Stimulated activated CD8-positive, alpha-beta memory T cell treated with anti-CD3 and anti-CD28 coated beads, Interleukin-15, amount 100 ng/mL, for 4 hours (primary cell): Measurements from ENCODE around the gene PKP1.

Experiments
- DNase-seq, 2 donors: peaks; one replicate each; pipeline ENCODE4 v3.0.0-alpha.2; 2020; ENCODE audit warnings: low read depth in 2 of 2

PKP1 gene

GRCh38 chr1:201328576-201328975, 45.3 kb downstream of the PKP1 start:
- no peak for DNase-seq

- DNase-seq: no peak
Measured at GRCh38 chr1:201329286-201329685, 46.0 kb downstream of the PKP1 start.

- DNase-seq: no peak
Measured at GRCh38 chr1:201329801-201330200, 46.5 kb downstream of the PKP1 start.

GRCh38 chr1:201330541-201330940, 47.2 kb downstream of the PKP1 start:
- no peak for DNase-seq

- no peak for DNase-seq
Measured at GRCh38 chr1:201331166-201331565, 47.9 kb downstream of the PKP1 start.

- no peak for DNase-seq
Measured at GRCh38 chr1:201332021-201332420, 48.7 kb downstream of the PKP1 start.

GRCh38 chr1:201332616-201333335, 49.5 kb downstream of the PKP1 start:
- DNase-seq: no peak

GRCh38 chr1:201334325-201335173, 51.2 kb downstream of the PKP1 start:
- no peak for DNase-seq

GRCh38 chr1:201335174-201335870, 52.0 kb downstream of the PKP1 start:
- DNase-seq: no peak

GRCh38 chr1:201335901-201336300, 52.6 kb downstream of the PKP1 start:
- DNase-seq: no peak

- no peak for DNase-seq
Measured at GRCh38 chr1:201336711-201337450, 53.6 kb downstream of the PKP1 start.

- DNase-seq: no peak
Measured at GRCh38 chr1:201341377-201341776, 58.1 kb downstream of the PKP1 start.

GRCh38 chr1:201344206-201345080, 61.1 kb downstream of the PKP1 start:
- no peak for DNase-seq

- no peak for DNase-seq
Measured at GRCh38 chr1:201345081-201345355, 61.7 kb downstream of the PKP1 start.

GRCh38 chr1:201346337-201346939, 63.1 kb downstream of the PKP1 start:
- DNase-seq: no peak

GRCh38 chr1:201346987-201347386, 63.7 kb downstream of the PKP1 start:
- DNase-seq: no peak

- no peak for DNase-seq
Measured at GRCh38 chr1:201347498-201348210, 64.3 kb downstream of the PKP1 start.

GRCh38 chr1:201348211-201348566, 64.9 kb downstream of the PKP1 start:
- DNase-seq: no peak

- DNase-seq: no peak
Measured at GRCh38 chr1:201349092-201349491, 65.8 kb downstream of the PKP1 start.

- DNase-seq: no peak
Measured at GRCh38 chr1:201350361-201350725, 67.0 kb downstream of the PKP1 start.
